Nephron progenitor cell (in vitro differentiated cells): ENCODE results near the gene GGACT.

Experiments
- DNase-seq: peaks from one replicate; pipeline ENCODE4 v3.0.0; 2021
- H3K27ac Mint-ChIP-seq: 2 replicates; pipeline ENCODE4 v1.8.0; 2021; ENCODE audit warnings: mild to moderate bottlenecking, moderate library complexity, mixed read lengths
- H3K27me3 Mint-ChIP-seq: 2 replicates; pipeline ENCODE4 v1.8.0; 2021; ENCODE audit warnings: mild to moderate bottlenecking, low read depth, mixed read lengths; ENCODE audit not compliant: poor library complexity
- H3K36me3 Mint-ChIP-seq: 2 replicates; pipeline ENCODE4 v1.8.0; 2021; ENCODE audit warnings: low read depth, mixed read lengths
- H3K4me1 Mint-ChIP-seq: 2 replicates; pipeline ENCODE4 v1.8.0; 2021; ENCODE audit warnings: mixed read lengths
- H3K4me3 Mint-ChIP-seq: 2 replicates; pipeline ENCODE4 v1.8.0; 2021; ENCODE audit warnings: mild to moderate bottlenecking, moderate library complexity, mixed read lengths
- H3K9me3 Mint-ChIP-seq: 2 replicates; pipeline ENCODE4 v1.8.0; 2021; ENCODE audit warnings: mild to moderate bottlenecking, moderate library complexity, mixed read lengths
- CTCF ChIP-seq: fragments of 200-600 bp; sonication (generic); IDR thresholded peaks from 2 replicates; pipeline ENCODE4 v1.5.0; 2021; ENCODE audit warnings: antibody characterized with exemption

The GGACT gene

GRCh38 chr13:100613031-100613430 is 24.4 kb upstream of the GGACT start:
- H3K4me1 Mint-ChIP-seq, result peaks cover 8% of the 10 kb centered on the region
- H3K4me3 Mint-ChIP-seq, result no peak overlapping the region
- H3K36me3 Mint-ChIP-seq, result peaks cover 52% of the 10 kb centered on the region
- peaks cover 23% of the 10 kb centered on the region for H3K9me3 Mint-ChIP-seq
- no peak for TF ChIP-seq CTCF
- no peaks in the 10 kb centered on the region for H3K27me3 Mint-ChIP-seq
- DNase-seq, result no peak
- no peak overlapping the region for H3K27ac Mint-ChIP-seq

- DNase-seq, result no peak
- TF ChIP-seq CTCF, result no peak
These were observed 23.3 kb upstream of the GGACT start for GRCh38 chr13:100611678-100612492.

GRCh38 chr13:100610391-100611347 is 22.1 kb upstream of the GGACT start:
- Mint-ChIP-seq H3K36me3 (peaks cover 56% of the 10 kb centered on the region), H3K27me3 (peaks cover 3% of the 10 kb centered on the region), H3K9me3 (peaks cover 2% of the 10 kb centered on the region), H3K4me1 (peaks cover 8% of the 10 kb centered on the region), H3K4me3 (no peak overlapping the region), H3K27ac (peak overlapping the region; percentile 61)
- DNase-seq, result no peak
- TF ChIP-seq CTCF, result no peak

More at GRCh38 chr13:100611678-100612492, 23.3 kb upstream of the GGACT start:
- Mint-ChIP-seq H3K36me3 (peaks cover 50% of the 10 kb centered on the region), H3K27me3 (peaks cover 2% of the 10 kb centered on the region), H3K4me1 (peaks cover 8% of the 10 kb centered on the region), H3K9me3 (peaks cover 12% of the 10 kb centered on the region), H3K4me3 (no peak overlapping the region), H3K27ac (peak overlapping the region; percentile 71)

GRCh38 chr13:100608906-100609305 is 20.3 kb upstream of the GGACT start:
- DNase-seq, result no peak
- Mint-ChIP-seq H3K27me3 (peaks cover 3% of the 10 kb centered on the region), H3K36me3 (peaks cover 71% of the 10 kb centered on the region), H3K4me1 (peaks cover 16% of the 10 kb centered on the region), H3K9me3 (no peaks in the 10 kb centered on the region), H3K27ac (peak overlapping the region; percentile 42), H3K4me3 (no peak overlapping the region)
- no peak for TF ChIP-seq CTCF

GRCh38 chr13:100608489-100608888 is 19.9 kb upstream of the GGACT start:
- no peak for DNase-seq
- H3K27ac Mint-ChIP-seq, result peak overlapping the region; percentile 43
- H3K36me3 Mint-ChIP-seq, result peaks cover 75% of the 10 kb centered on the region
- peaks cover 3% of the 10 kb centered on the region for H3K27me3 Mint-ChIP-seq
- H3K9me3 Mint-ChIP-seq, result no peaks in the 10 kb centered on the region
- peaks cover 20% of the 10 kb centered on the region for H3K4me1 Mint-ChIP-seq
- TF ChIP-seq CTCF, result no peak
- no peak overlapping the region for H3K4me3 Mint-ChIP-seq
